SK-N-MC (cell line): ENCODE measurements around the gene CACNA2D2.

Experiments used
- DNase-seq: peaks from one replicate; pipeline ENCODE4 v3.0.0-alpha.2; 2011; ENCODE audit warnings: low read depth, low spot score
- H3K27ac ChIP-seq: fragments of 200-600 bp; sonication (generic); 2 replicates; pipeline ENCODE4 v1.5.1; 2016; ENCODE audit warnings: mixed run types
- H3K36me3 ChIP-seq: fragments of 200-600 bp; sonication (generic); 2 replicates; pipeline ENCODE4 v1.6.1; 2017; ENCODE audit warnings: antibody characterized with exemption, low read length, mixed read lengths; ENCODE audit not compliant: insufficient read depth
- H3K4me3 ChIP-seq: fragments of 200-600 bp; sonication (generic); 2 replicates; pipeline ENCODE4 v1.5.1; 2016
- H3K9ac ChIP-seq: fragments of 200-600 bp; sonication (generic); 2 replicates; pipeline ENCODE4 v1.8.0; 2017; ENCODE audit warnings: mixed run types, mixed read lengths; ENCODE audit not compliant: insufficient read length
- H3K9me3 ChIP-seq: fragments of 200-600 bp; sonication (generic); 2 replicates; pipeline ENCODE4 v1.6.1; 2017; ENCODE audit warnings: low read depth, mild to moderate bottlenecking, antibody characterized with exemption, low read length, moderate library complexity, mixed read lengths
- EZH2 ChIP-seq: fragments of 200-600 bp; sonication (generic); IDR thresholded peaks from one replicate; pipeline ENCODE4 v1.6.1; 2017; ENCODE audit warnings: antibody characterized with exemption
- FOXP2 ChIP-seq: optimal IDR thresholded peaks from 2 replicates; pipeline ENCODE3; 2011; ENCODE audit warnings: mild to moderate bottlenecking, moderate library complexity; ENCODE audit not compliant: insufficient read depth; ENCODE audit errors: extremely low read length, control extremely low read depth
- POLR2AphosphoS5 ChIP-seq: IDR thresholded peaks from 2 replicates; pipeline ENCODE4 v1.6.1; 2012; ENCODE audit warnings: mild to moderate bottlenecking, low read depth, low read length, borderline replicate concordance

The CACNA2D2 gene

GRCh38 chr3:50355829-50356552, 147.4 kb downstream of the CACNA2D2 start:
- Histone ChIP-seq H3K27ac (no peak overlapping the region), H3K4me3 (no peak overlapping the region), H3K36me3 (no peaks in the 10 kb centered on the region; the same call in 1 of the 2 replicates), H3K9ac (no peak overlapping the region), H3K9me3 (no peaks in the 10 kb centered on the region)
- TF ChIP-seq POLR2AphosphoS5 = no peak
- no peak for TF ChIP-seq FOXP2
- TF ChIP-seq EZH2 = no peak
- DNase-seq = no peak

- TF ChIP-seq POLR2AphosphoS5 (no peak), FOXP2 (no peak), EZH2 (no peak)
- no peak overlapping the region for H3K9ac ChIP-seq
- no peak overlapping the region for H3K27ac ChIP-seq
- H3K9me3 ChIP-seq = no peaks in the 10 kb centered on the region
- no peak for DNase-seq
- no peak overlapping the region for H3K4me3 ChIP-seq
- no peaks in the 10 kb centered on the region; the same call in 1 of the 2 replicates for H3K36me3 ChIP-seq
These were observed 148.6 kb downstream of the CACNA2D2 start for GRCh38 chr3:50354850-50355249.

GRCh38 chr3:50354186-50354764, 149.2 kb downstream of the CACNA2D2 start:
- Histone ChIP-seq H3K9me3 (no peaks in the 10 kb centered on the region), H3K36me3 (no peaks in the 10 kb centered on the region; the same call in 1 of the 2 replicates), H3K9ac (no peak overlapping the region), H3K27ac (no peak overlapping the region), H3K4me3 (no peak overlapping the region)
- TF ChIP-seq FOXP2 = no peak
- DNase-seq = no peak

- no peaks in the 10 kb centered on the region for H3K9me3 ChIP-seq
- TF ChIP-seq EZH2 = no peak
- no peak for TF ChIP-seq POLR2AphosphoS5
- TF ChIP-seq FOXP2 = no peak
- no peak for DNase-seq
- H3K9ac ChIP-seq = no peak overlapping the region
- H3K27ac ChIP-seq = no peak overlapping the region
- H3K4me3 ChIP-seq = no peak overlapping the region
- H3K36me3 ChIP-seq = no peaks in the 10 kb centered on the region; the same call in 1 of the 2 replicates
These were observed 150.0 kb downstream of the CACNA2D2 start for GRCh38 chr3:50353245-50354004.

- Histone ChIP-seq H3K9me3 (no peaks in the 10 kb centered on the region), H3K9ac (no peak overlapping the region), H3K4me3 (no peak overlapping the region), H3K27ac (no peak overlapping the region), H3K36me3 (no peaks in the 10 kb centered on the region; the same call in 1 of the 2 replicates)
- TF ChIP-seq POLR2AphosphoS5 (no peak), EZH2 (no peak), FOXP2 (no peak)
- DNase-seq = no peak
These were observed 150.7 kb downstream of the CACNA2D2 start for GRCh38 chr3:50352781-50353180.

- Histone ChIP-seq H3K9ac (peak overlapping the region; percentile 47), H3K4me3 (peak overlapping the region; percentile 90), H3K27ac (no peak overlapping the region), H3K9me3 (no peaks in the 10 kb centered on the region), H3K36me3 (no peaks in the 10 kb centered on the region; the same call in 1 of the 2 replicates)
- TF ChIP-seq FOXP2 (no peak), EZH2 (no peak), POLR2AphosphoS5 (no peak)
- no peak for DNase-seq
These were observed 152.1 kb downstream of the CACNA2D2 start for GRCh38 chr3:50351323-50351697.

- peak; percentile 48 for DNase-seq
- Histone ChIP-seq H3K36me3 (no peaks in the 10 kb centered on the region; the same call in 1 of the 2 replicates), H3K4me3 (peak within 1 kb of the TSS; percentile 90), H3K9ac (peak within 1 kb of the TSS; percentile 81), H3K9me3 (no peaks in the 10 kb centered on the region), H3K27ac (peak within 1 kb of the TSS; percentile 89)
- peak; percentile 88 for TF ChIP-seq POLR2AphosphoS5
- no peak for TF ChIP-seq EZH2
- TF ChIP-seq FOXP2 = no peak
These were observed 152.7 kb downstream of the CACNA2D2 start, which contains the start of the genes CYB561D2 and NPRL2 for GRCh38 chr3:50350527-50351322. Gene CYB561D2, plus strand, starts transcription at chr3:50350862. Its CDS starts 572 bp downstream, at chr3:50351434. Gene NPRL2, minus strand, starts transcription at chr3:50350775. Its CDS starts 123 bp downstream, at chr3:50350652.

GRCh38 chr3:50350213-50350526, 153.3 kb downstream of the CACNA2D2 start:
- no peaks in the 10 kb centered on the region; the same call in 1 of the 2 replicates for H3K36me3 ChIP-seq

More at GRCh38 chr3:50350213-50350526, 153.3 kb downstream of the CACNA2D2 start:
- no peak for TF ChIP-seq EZH2
- no peak for TF ChIP-seq FOXP2
- TF ChIP-seq POLR2AphosphoS5 = no peak
- Histone ChIP-seq H3K4me3 (peak overlapping the region; percentile 90), H3K9ac (peak overlapping the region; percentile 81), H3K9me3 (no peaks in the 10 kb centered on the region), H3K27ac (no peak overlapping the region)
- no peak for DNase-seq
